ENCODE data around the gene TNS1. TPM values are rescaled to one million over a fixed set of nuclear protein-coding genes. Genes with fewer than 3 reads are reported as not detected.

Gene TNS1
- total RNA-seq, 2 donors from 2014 or later, result 20.6 to 164 TPM

GRCh38 chr2:217846321-217846743, 156.5 kb downstream of the TNS1 start:
- Histone ChIP-seq H3K36me3 (no peaks in the 10 kb centered on the region), H3K27me3 (no peaks in the 10 kb centered on the region), H3K4me3 (no peak overlapping the region), H3K27ac (no peak overlapping the region), H3K9me3 (no peaks in the 10 kb centered on the region), H3K9ac (ENCODE audit: low read depth in 2 of 2, low read length in 2 of 2) (no peak overlapping the region), H3K4me1 (no peaks in the 10 kb centered on the region)
- DNase-seq, result no peak
- intact Hi-C loops (cut with DNase I), result no loop called here
- TF ChIP-seq CTCF (IDR thresholded peaks at IDR 0.05), result no peak

GRCh38 chr2:217845301-217845700, 157.5 kb downstream of the TNS1 start:
- no peak for TF ChIP-seq CTCF (IDR thresholded peaks at IDR 0.05)
- H3K4me3 ChIP-seq, result no peak overlapping the region
- no peak overlapping the region for H3K27ac ChIP-seq
- no peak for DNase-seq
- no peaks in the 10 kb centered on the region for H3K27me3 ChIP-seq
- no peaks in the 10 kb centered on the region for H3K36me3 ChIP-seq
- H3K9ac ChIP-seq (ENCODE audit: low read depth in 2 of 2, low read length in 2 of 2), result no peak overlapping the region
- H3K4me1 ChIP-seq, result no peaks in the 10 kb centered on the region
- intact Hi-C loops (cut with DNase I), result no loop called here
- H3K9me3 ChIP-seq, result no peaks in the 10 kb centered on the region

- no peak for DNase-seq
- Histone ChIP-seq H3K4me1 (no peaks in the 10 kb centered on the region), H3K4me3 (no peak overlapping the region), H3K9me3 (no peaks in the 10 kb centered on the region), H3K36me3 (no peaks in the 10 kb centered on the region), H3K27ac (no peak overlapping the region), H3K27me3 (no peaks in the 10 kb centered on the region), H3K9ac (ENCODE audit: low read depth in 2 of 2, low read length in 2 of 2) (no peak overlapping the region)
- TF ChIP-seq CTCF (IDR thresholded peaks at IDR 0.05), result no peak
- intact Hi-C loops (cut with DNase I), result no loop called here
Measured at GRCh38 chr2:217844696-217845095, 158.1 kb downstream of the TNS1 start.

GRCh38 chr2:217843324-217843723, 159.5 kb downstream of the TNS1 start:
- Histone ChIP-seq H3K9me3 (no peaks in the 10 kb centered on the region), H3K27ac (no peak overlapping the region), H3K36me3 (no peaks in the 10 kb centered on the region)

GRCh38 chr2:217842017-217842416, 160.8 kb downstream of the TNS1 start:
- H3K36me3 ChIP-seq, result no peaks in the 10 kb centered on the region
- no peaks in the 10 kb centered on the region for H3K9me3 ChIP-seq
- DNase-seq, result no peak
- H3K9ac ChIP-seq (ENCODE audit: low read depth in 2 of 2, low read length in 2 of 2), result no peak overlapping the region
- no peak overlapping the region for H3K4me3 ChIP-seq
- intact Hi-C loops (cut with DNase I), result no loop called here
- no peaks in the 10 kb centered on the region for H3K27me3 ChIP-seq
- TF ChIP-seq CTCF (IDR thresholded peaks at IDR 0.05), result no peak
- H3K4me1 ChIP-seq, result no peaks in the 10 kb centered on the region
- no peak overlapping the region for H3K27ac ChIP-seq

More at GRCh38 chr2:217843324-217843723, 159.5 kb downstream of the TNS1 start:
- no peak for TF ChIP-seq CTCF (IDR thresholded peaks at IDR 0.05)
- no peak overlapping the region for H3K9ac ChIP-seq (ENCODE audit: low read depth in 2 of 2, low read length in 2 of 2)
- no peaks in the 10 kb centered on the region for H3K27me3 ChIP-seq
- H3K4me1 ChIP-seq, result no peaks in the 10 kb centered on the region
- DNase-seq, result no peak
- H3K4me3 ChIP-seq, result no peak overlapping the region
- intact Hi-C loops (cut with DNase I), result no loop called here

GRCh38 chr2:217840522-217840921, 162.3 kb downstream of the TNS1 start:
- intact Hi-C loops (cut with DNase I), result no loop called here
- no peak for DNase-seq
- TF ChIP-seq CTCF (IDR thresholded peaks at IDR 0.05), result no peak
- H3K27me3 ChIP-seq, result no peaks in the 10 kb centered on the region
- no peaks in the 10 kb centered on the region for H3K4me1 ChIP-seq
- H3K4me3 ChIP-seq, result no peak overlapping the region
- H3K9ac ChIP-seq (ENCODE audit: low read depth in 2 of 2, low read length in 2 of 2), result no peak overlapping the region
- no peak overlapping the region for H3K27ac ChIP-seq
- H3K36me3 ChIP-seq, result no peaks in the 10 kb centered on the region
- H3K9me3 ChIP-seq, result no peaks in the 10 kb centered on the region

All from colonic mucosa (tissue), 4 donors.